Muscle of arm (tissue), 14 donors: Measurements from ENCODE around the gene ACP1. TPM values are rescaled to one million over a fixed set of nuclear protein-coding genes. Genes with fewer than 3 reads are reported as not detected.
A peak's percentile ranks its signal among the peaks of the same experiment; 100 is the strongest.

ENCODE experiments used
- DNase-seq: peaks from one replicate; pipeline ENCODE4 v3.0.0-alpha.2; 2013
- long read RNA-seq, 11 donors: transcript quantifications; one replicate each; lab custom pipeline, GENCODE V29; 2026
- polyA plus RNA-seq, 12 donors: library from polyadenylated mRNA; unstranded; fragments of 120-200 nt; gene quantifications; one replicate each; pipeline ENCODE4 v1.2.1, GENCODE V29; 2013; ENCODE audit not compliant: insufficient read length in 12 of 12

Gene ACP1
- 100 to 1,000 TPM in 7 of 12 donors, 10 to 100 TPM in 4, not detected in 1; 83.1 to 116 (median 102) TPM for polyA plus RNA-seq
- long read RNA-seq, donor 1, transcript ACP1-209 (7 exons, 577 nt) = minor isoform, 19 of 105 reads
- long read RNA-seq, donor 1, transcript ACP1-202 (6 exons, 1,552 nt) = minor isoform, 21 of 105 reads
- long read RNA-seq, donor 1, transcript ACP1-201 (6 exons, 1,549 nt) = major isoform, 46 of 105 reads
- long read RNA-seq, donor 1, partial matches to known transcripts = 9 of 105 reads
- long read RNA-seq, donor 1, other reads (novel, unspliced or antisense) = 0 of 105 reads
- long read RNA-seq, donor 2, transcript ACP1-202 (6 exons, 1,552 nt) = minor isoform, 18 of 75 reads
- long read RNA-seq, donor 2, transcript ACP1-201 (6 exons, 1,549 nt) = major isoform, 42 of 75 reads
- long read RNA-seq, donor 2, transcript ACP1-209 (7 exons, 577 nt) = minor isoform, 12 of 75 reads
- long read RNA-seq, donor 2, partial matches to known transcripts = 0 of 75 reads
- long read RNA-seq, donor 2, other reads (novel, unspliced or antisense) = 0 of 75 reads
- long read RNA-seq, donor 3, transcript ACP1-201 (6 exons, 1,549 nt) = major isoform, 25 of 37 reads
- long read RNA-seq, donor 3, transcript ACP1-202 (6 exons, 1,552 nt) = minor isoform, 5 of 37 reads
- long read RNA-seq, donor 3, partial matches to known transcripts = 0 of 37 reads
- long read RNA-seq, donor 3, other reads (novel, unspliced or antisense) = 0 of 37 reads
- long read RNA-seq, donor 4, transcript ACP1-202 (6 exons, 1,552 nt) = minor isoform, 5 of 18 reads
- long read RNA-seq, donor 4, transcript ACP1-201 (6 exons, 1,549 nt) = major isoform, 11 of 18 reads
- long read RNA-seq, donor 4, partial matches to known transcripts = 0 of 18 reads
- long read RNA-seq, donor 4, other reads (novel, unspliced or antisense) = 0 of 18 reads
- long read RNA-seq, donor 5, transcript ACP1-201 (6 exons, 1,549 nt) = major isoform, 54 of 89 reads
- long read RNA-seq, donor 5, transcript ACP1-202 (6 exons, 1,552 nt) = minor isoform, 15 of 89 reads
- long read RNA-seq, donor 5, transcript ACP1-209 (7 exons, 577 nt) = minor isoform, 13 of 89 reads
- long read RNA-seq, donor 5, partial matches to known transcripts = 0 of 89 reads
- long read RNA-seq, donor 5, other reads (novel, unspliced or antisense) = 0 of 89 reads
- long read RNA-seq, donor 6, transcript ACP1-202 (6 exons, 1,552 nt) = minor isoform, 10 of 36 reads
- long read RNA-seq, donor 6, transcript ACP1-201 (6 exons, 1,549 nt) = major isoform, 22 of 36 reads
- long read RNA-seq, donor 6, partial matches to known transcripts = 0 of 36 reads
- long read RNA-seq, donor 6, other reads (novel, unspliced or antisense) = 0 of 36 reads
- long read RNA-seq, donor 7, transcript ACP1-202 (6 exons, 1,552 nt) = minor isoform, 7 of 33 reads
- long read RNA-seq, donor 7, transcript ACP1-209 (7 exons, 577 nt) = minor isoform, 5 of 33 reads
- long read RNA-seq, donor 7, transcript ACP1-201 (6 exons, 1,549 nt) = major isoform, 18 of 33 reads
- long read RNA-seq, donor 7, partial matches to known transcripts = 0 of 33 reads
- long read RNA-seq, donor 7, other reads (novel, unspliced or antisense) = 0 of 33 reads
- long read RNA-seq, donor 8, transcript ACP1-201 (6 exons, 1,549 nt) = major isoform, 43 of 62 reads
- long read RNA-seq, donor 8, transcript ACP1-202 (6 exons, 1,552 nt) = minor isoform, 11 of 62 reads
- long read RNA-seq, donor 8, transcript ACP1-209 (7 exons, 577 nt) = minor isoform, 5 of 62 reads
- long read RNA-seq, donor 8, partial matches to known transcripts = 0 of 62 reads
- long read RNA-seq, donor 8, other reads (novel, unspliced or antisense) = 0 of 62 reads
- long read RNA-seq, donor 9, transcript ACP1-209 (7 exons, 577 nt) = minor isoform, 7 of 40 reads
- long read RNA-seq, donor 9, transcript ACP1-201 (6 exons, 1,549 nt) = major isoform, 26 of 40 reads
- long read RNA-seq, donor 9, transcript ACP1-202 (6 exons, 1,552 nt) = minor isoform, 6 of 40 reads
- long read RNA-seq, donor 9, partial matches to known transcripts = 0 of 40 reads
- long read RNA-seq, donor 9, other reads (novel, unspliced or antisense) = 0 of 40 reads
- long read RNA-seq, donor 10, transcript ACP1-202 (6 exons, 1,552 nt) = minor isoform, 7 of 64 reads
- long read RNA-seq, donor 10, transcript ACP1-209 (7 exons, 577 nt) = minor isoform, 13 of 64 reads
- long read RNA-seq, donor 10, transcript ACP1-201 (6 exons, 1,549 nt) = major isoform, 41 of 64 reads
- long read RNA-seq, donor 10, partial matches to known transcripts = 0 of 64 reads
- long read RNA-seq, donor 10, other reads (novel, unspliced or antisense) = 0 of 64 reads
- long read RNA-seq, donor 11, transcript ACP1-201 (6 exons, 1,549 nt) = major isoform, 57 of 82 reads
- long read RNA-seq, donor 11, transcript ACP1-202 (6 exons, 1,552 nt) = minor isoform, 19 of 82 reads
- long read RNA-seq, donor 11, partial matches to known transcripts = 0 of 82 reads
- long read RNA-seq, donor 11, other reads (novel, unspliced or antisense) = 0 of 82 reads

DNA sequence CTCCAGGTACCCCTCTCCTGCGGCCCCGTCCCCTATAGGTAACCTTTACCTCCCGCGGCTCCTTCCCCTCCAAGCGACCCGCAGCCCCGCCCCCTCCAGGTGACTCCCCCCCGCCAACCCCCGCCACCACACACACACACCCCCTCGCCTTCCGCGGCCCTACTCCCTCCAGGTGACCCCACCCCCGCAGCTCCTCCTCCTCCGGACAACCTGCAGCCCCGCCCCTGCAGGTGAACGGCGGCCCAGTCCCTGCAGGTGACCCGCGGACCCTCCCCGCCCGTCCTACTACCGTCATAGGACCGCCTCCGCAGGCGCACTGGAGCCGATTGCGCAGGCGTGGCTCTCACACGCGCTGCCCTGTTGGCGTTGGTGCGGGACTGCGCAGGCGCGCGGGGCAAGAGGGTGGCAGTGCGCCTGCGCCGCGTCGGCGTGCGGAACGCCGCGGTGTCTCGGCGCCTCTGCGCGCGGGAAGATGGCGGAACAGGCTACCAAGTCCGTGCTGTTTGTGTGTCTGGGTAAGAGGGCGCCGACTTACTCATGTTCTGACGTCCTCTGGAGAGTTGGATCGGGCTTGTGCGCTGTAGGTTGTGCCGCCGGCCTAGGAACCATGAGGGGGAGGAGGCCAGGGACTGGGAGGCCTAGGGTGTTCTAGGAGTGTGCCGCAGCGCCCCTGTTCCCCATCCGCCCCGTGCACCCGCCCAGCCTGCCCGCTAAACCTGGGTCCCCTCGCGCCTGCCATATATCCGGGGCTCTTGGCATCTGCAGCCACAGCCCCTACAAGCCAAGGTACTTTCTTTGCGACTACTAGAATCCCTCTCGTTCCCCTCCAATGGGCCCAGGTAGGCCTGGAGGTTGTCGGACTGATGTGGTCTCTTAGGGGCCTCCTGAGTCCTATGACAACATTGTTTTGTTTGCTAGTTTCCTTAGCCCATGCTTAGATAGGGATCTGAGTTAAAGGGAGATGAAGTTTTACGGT is at the start of gene ACP1:
Gene ACP1, plus strand, starts transcription at position 455 of the 976 bp plus-strand sequence. Its CDS starts 18 bp downstream, at position 473.
- peak; percentile 96 for DNase-seq

- no peak for DNase-seq
These were observed 48.7 kb upstream of the ACP1 start for GRCh38 chr2:216068-216467.

DNA sequence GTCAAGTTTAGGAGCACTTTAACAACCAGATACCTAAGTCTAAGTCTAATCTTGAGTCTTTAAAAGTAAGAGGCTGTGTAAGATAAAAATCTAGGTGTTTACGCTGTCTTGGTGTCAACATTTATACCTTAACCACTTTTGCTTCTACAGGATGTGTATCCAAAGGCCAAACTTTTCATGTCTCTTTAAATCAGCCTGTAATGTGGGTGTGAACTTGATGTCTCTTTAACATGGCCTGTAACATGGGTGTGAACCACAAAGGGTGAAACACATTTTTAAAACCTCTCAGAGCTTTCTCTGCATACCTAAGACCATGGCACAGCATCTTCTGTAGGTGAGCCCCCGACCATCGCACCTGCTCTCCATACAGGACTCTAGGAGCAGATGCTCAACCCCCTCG is 41.3 kb upstream of the ACP1 start:
- DNase-seq = no peak

- no peak for DNase-seq
These were observed 40.6 kb upstream of the ACP1 start for GRCh38 chr2:223971-224760.

DNA sequence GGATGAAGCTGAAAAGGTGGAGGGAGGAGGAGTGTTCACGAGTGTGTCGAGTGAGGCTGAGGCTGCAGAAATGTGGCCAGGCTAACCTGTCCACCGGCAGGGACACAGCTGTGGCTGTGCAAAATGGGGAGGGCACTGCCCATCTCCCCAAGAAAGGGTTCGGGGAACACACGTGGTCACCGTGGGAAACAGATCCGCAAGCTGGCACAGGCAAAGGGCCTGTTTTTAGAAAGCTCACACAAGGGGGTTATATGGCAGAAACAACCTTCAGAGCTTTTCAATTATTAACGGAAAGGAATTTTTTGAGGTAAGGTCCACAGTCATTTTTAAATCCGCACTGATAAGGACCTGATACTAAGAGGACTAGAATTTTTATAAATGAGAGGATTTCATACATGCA is 36.6 kb upstream of the ACP1 start:
- no peak for DNase-seq

GRCh38 chr2:228518-229278 is 36.0 kb upstream of the ACP1 start:
- no peak for DNase-seq

DNA sequence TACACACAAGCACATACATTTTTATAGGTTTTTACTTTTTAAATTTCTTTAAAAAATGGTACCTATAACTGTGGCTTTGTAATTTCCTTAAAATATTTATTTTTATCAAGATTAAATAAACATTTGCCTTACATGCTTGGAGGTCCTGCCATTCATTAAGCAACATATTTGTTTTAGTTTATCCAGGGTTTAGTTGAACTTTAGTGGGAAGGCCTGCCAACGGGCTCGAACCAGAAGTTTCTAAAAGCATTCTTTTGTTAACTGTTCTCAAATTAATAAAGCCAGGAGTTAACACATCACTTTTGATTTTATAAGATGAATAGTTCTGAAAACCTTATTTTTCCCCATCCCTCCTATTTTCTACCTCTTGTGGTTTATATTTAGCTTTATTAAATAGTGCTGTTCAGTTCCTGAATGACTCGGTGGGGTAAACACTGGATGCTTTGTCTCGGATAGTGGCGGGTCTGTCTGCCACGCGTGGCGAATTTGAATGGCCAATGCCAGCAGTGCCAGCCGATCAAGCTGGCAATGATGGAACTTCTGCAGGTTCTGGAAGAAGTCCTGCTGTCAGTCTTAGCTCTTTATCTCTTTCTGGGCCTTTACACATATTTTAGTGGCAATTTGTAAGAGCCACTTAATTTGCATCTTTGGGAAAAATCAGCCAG is 33.1 kb upstream of the ACP1 start:
- no peak for DNase-seq

GRCh38 chr2:233030-233429 is 31.7 kb upstream of the ACP1 start:
- no peak for DNase-seq

DNA sequence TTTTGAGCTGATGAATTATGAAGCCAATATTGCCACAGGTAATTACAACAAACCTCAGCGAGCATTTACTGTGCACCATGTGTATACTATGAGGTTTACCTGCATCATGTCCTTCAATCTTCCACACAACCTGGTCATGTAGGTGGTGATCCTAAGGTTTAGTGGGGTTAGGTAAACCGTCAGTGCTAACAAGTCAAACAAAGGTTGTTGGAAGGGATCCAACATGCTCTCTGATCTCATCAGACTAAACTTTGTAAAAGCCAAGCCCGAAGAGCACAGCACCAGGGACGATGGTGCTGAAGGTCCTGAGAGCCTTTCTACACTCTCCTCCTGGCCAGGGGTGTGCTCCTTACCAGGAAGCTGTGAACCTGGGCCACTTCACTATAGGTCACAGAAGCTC is 30.3 kb upstream of the ACP1 start:
- DNase-seq = no peak

DNA sequence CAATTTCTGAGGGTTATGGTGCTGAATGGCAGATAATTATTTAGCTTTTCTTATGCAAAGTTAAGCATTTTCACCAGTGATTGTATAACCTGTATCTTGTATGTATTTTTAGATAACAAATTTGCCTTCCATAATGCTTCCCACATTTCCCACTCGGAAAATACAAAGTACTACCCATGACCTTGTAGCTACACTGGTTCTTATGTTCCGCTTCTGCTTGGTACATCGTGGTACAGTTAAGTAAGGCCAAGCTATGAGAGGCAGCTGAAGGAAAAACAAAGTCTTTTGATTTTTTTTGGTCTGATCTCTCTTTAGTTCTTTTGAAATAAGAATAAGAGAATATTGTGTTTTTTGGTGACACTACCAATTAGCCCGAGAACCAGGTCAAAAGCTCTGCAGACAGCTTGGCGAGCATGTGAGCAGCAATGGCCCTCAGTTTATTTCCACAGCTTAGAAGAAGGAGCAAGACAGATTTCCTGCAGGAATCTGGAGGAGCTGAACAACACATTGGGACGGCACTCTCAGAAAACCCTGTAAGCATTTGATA is 27.7 kb upstream of the ACP1 start:
- no peak for DNase-seq

DNA sequence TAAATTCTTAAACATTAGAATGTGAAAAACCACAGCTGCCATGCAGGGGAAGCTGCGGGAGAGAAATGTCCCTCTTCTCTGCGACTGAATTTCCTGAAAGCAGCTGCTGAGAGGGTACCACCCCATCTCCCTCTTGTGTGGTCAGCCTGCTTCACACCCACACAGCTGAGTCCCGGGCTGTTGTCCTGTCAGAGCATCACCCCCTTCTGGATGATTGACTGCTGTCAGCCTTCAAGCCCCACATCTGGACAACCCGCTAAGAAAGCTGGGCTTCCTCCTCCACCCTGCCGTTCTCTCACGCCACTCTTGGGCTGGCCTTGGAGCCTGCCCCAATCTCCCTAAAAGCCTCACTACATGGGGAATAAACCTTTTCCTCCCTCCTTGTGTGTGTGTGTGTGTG is 26.9 kb upstream of the ACP1 start:
- DNase-seq = no peak

DNA sequence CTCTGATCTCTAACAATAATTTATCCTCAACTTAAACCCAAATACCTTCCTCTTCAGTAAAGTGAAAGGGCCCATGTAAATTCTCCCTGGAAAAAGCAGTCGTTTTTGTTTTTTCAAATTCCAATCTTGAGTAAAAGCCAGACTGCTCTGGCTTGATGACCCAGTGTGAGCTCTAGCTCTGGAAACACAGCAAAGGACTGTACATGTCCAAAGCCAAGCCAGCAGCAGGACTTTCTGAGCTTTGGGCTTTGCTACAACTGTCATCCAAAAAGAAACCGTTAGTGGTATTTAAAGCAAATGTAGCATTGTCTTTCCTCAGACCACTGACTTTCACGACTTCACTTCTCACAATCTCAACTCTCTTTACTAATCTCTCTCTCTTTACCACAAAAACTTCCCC is 26.3 kb upstream of the ACP1 start:
- DNase-seq = peak; percentile 61

- DNase-seq = no peak
These were observed 25.9 kb upstream of the ACP1 start for GRCh38 chr2:238869-239268.

DNA sequence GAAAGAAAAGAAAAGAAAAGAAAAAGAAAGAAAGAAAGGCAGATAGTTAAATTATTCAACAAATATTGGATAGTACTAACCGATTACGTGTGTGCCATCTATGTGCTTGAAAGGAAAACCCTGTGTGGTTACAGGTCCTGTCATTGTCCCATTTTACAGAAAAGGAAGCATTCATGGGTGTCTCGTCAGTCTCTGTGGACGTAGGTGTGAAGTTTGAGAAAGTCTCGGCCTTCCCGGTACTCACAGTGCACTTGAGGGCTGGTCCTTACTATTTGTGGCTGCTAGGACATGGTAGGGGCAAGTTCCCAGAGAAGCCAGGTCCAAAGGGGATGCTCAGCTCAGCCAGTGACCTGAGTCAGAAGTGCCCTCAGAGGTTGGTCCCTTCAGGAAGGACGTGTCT is 20.2 kb upstream of the ACP1 start:
- no peak for DNase-seq

DNA sequence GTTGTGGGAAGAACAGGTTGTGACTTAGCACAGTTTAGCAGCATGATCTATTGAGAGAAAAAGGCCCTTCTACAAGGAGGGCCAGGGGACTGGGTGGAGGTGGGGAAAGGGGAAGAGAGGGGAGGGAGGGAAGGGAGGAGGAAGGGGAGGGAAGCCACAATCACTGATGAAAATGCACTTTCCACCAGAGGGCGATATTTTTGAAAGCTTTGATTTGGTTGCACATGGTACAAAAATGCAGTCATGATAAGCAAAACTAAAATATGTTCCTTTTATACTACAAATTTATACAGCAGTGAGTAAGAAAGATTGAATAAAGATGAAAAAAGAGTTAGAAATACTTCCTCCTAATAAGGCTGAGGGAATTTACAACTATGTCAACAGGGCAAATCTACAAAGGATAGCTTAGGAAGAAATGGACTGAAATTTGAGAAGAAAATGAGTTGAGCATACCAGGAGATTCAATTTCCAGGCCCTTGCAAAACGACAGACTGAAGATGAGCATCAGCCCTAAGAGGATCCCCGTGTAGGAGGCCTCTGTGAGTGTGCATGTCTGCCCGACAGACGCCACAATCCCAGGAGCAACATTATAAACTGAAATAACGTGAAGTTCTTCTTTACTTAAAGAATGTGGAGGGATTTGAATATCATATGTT is 18.1 kb upstream of the ACP1 start:
- no peak for DNase-seq
